GM12892 (cell line): ENCODE measurements around the gene RNF145.
"Not testable (repeated sequence)": the region's sequence is repeated elsewhere in the genome, so short reads cannot be mapped to it uniquely, and the experiment has no call there.

Source experiments
- DNase-seq: peaks from one replicate; pipeline ENCODE4 v3.0.0; 2011; ENCODE audit not compliant: insufficient read length
- FAIRE-seq: peaks from 2 replicates; lab custom pipeline; 2011; peaks lifted over from hg19 to GRCh38; lab: Jason Lieb, UNC
- POLR2A ChIP-seq: IDR thresholded peaks from 2 replicates; pipeline ENCODE4 v1.6.1; 2011; ENCODE audit warnings: low read depth, low read length, control low read depth
- POLR2AphosphoS5 ChIP-seq: IDR thresholded peaks from 2 replicates; pipeline ENCODE4 v1.6.1; 2011; ENCODE audit warnings: low read depth, low read length, control low read depth
- TAF1 ChIP-seq: IDR thresholded peaks from 2 replicates; pipeline ENCODE4 v1.6.1; 2011; ENCODE audit warnings: low read depth, mild to moderate bottlenecking, control low read depth, low read length, borderline replicate concordance

RNF145 gene

GRCh38 chr5:159146839-159147238, 62.5 kb downstream of the RNF145 start:
- DNase-seq (no peak), FAIRE-seq (no peak)
- no peak for TF ChIP-seq POLR2AphosphoS5
- no peak for TF ChIP-seq POLR2A
- TF ChIP-seq TAF1, result no peak

GRCh38 chr5:159145160-159145559, 64.2 kb downstream of the RNF145 start:
- DNase-seq, FAIRE-seq: not testable (repeated sequence)

GRCh38 chr5:159139802-159140201, 69.6 kb downstream of the RNF145 start:
- TF ChIP-seq POLR2AphosphoS5 (no peak), TAF1 (no peak), POLR2A (no peak)
- FAIRE-seq (no peak), DNase-seq (no peak)

- no peak for DNase-seq
- TF ChIP-seq POLR2AphosphoS5 (no peak), POLR2A (no peak), TAF1 (no peak)
- no peak for FAIRE-seq
Observed at GRCh38 chr5:159135896-159136531, 73.3 kb downstream of the RNF145 start.

- DNase-seq, result peak; percentile 13
- no peak for TF ChIP-seq TAF1
- no peak for TF ChIP-seq POLR2A
- no peak for TF ChIP-seq POLR2AphosphoS5
- FAIRE-seq, result peak; percentile 88
Observed at GRCh38 chr5:159133041-159133741, 76.2 kb downstream of the RNF145 start.

- TF ChIP-seq POLR2AphosphoS5 (no peak), POLR2A (no peak), TAF1 (no peak)
- DNase-seq (no peak), FAIRE-seq (no peak)
Observed at GRCh38 chr5:159132429-159133040, 76.8 kb downstream of the RNF145 start.

- TF ChIP-seq TAF1, result no peak
- no peak for TF ChIP-seq POLR2AphosphoS5
- TF ChIP-seq POLR2A, result no peak
- no peak for DNase-seq
- FAIRE-seq, result no peak
Observed at GRCh38 chr5:159131951-159132350, 77.4 kb downstream of the RNF145 start.

GRCh38 chr5:159130871-159131270, 78.5 kb downstream of the RNF145 start:
- no peak for FAIRE-seq
- no peak for DNase-seq
- TF ChIP-seq POLR2A (no peak), TAF1 (no peak), POLR2AphosphoS5 (no peak)

GRCh38 chr5:159128070-159128541, 81.2 kb downstream of the RNF145 start:
- TF ChIP-seq POLR2AphosphoS5 (no peak), POLR2A (no peak), TAF1 (no peak)
- FAIRE-seq, result no peak
- no peak for DNase-seq

GRCh38 chr5:159123700-159124099, 85.7 kb downstream of the RNF145 start:
- no peak for DNase-seq
- no peak for TF ChIP-seq TAF1
- TF ChIP-seq POLR2AphosphoS5, result no peak
- no peak for TF ChIP-seq POLR2A

GRCh38 chr5:159123189-159123588, 86.2 kb downstream of the RNF145 start:
- TF ChIP-seq POLR2A, result no peak
- no peak for DNase-seq
- no peak for FAIRE-seq

More at GRCh38 chr5:159123700-159124099, 85.7 kb downstream of the RNF145 start:
- FAIRE-seq, result peak; percentile 14

- TF ChIP-seq POLR2A (no peak), TAF1 (no peak), POLR2AphosphoS5 (no peak)
- FAIRE-seq (no peak), DNase-seq (no peak)
Observed at GRCh38 chr5:159121061-159121460, 88.3 kb downstream of the RNF145 start.

GRCh38 chr5:159120446-159120845, 88.9 kb downstream of the RNF145 start:
- DNase-seq (no peak), FAIRE-seq (peak; percentile 50)
- TF ChIP-seq POLR2A, result no peak
- no peak for TF ChIP-seq POLR2AphosphoS5
- no peak for TF ChIP-seq TAF1

GRCh38 chr5:159119842-159120241, 89.5 kb downstream of the RNF145 start:
- not testable (repeated sequence) for FAIRE-seq

GRCh38 chr5:159118958-159119659, 90.2 kb downstream of the RNF145 start:
- not testable (repeated sequence) for DNase-seq, FAIRE-seq

More at GRCh38 chr5:159119842-159120241, 89.5 kb downstream of the RNF145 start:
- DNase-seq, result not testable (repeated sequence)
